ENCODE results near the gene IHH. TPM values are rescaled to one million over a fixed set of nuclear protein-coding genes. Genes with fewer than 3 reads are reported as not detected.

Gene IHH
- total RNA-seq, 1 donor from 2014 or later: not detected

DNA sequence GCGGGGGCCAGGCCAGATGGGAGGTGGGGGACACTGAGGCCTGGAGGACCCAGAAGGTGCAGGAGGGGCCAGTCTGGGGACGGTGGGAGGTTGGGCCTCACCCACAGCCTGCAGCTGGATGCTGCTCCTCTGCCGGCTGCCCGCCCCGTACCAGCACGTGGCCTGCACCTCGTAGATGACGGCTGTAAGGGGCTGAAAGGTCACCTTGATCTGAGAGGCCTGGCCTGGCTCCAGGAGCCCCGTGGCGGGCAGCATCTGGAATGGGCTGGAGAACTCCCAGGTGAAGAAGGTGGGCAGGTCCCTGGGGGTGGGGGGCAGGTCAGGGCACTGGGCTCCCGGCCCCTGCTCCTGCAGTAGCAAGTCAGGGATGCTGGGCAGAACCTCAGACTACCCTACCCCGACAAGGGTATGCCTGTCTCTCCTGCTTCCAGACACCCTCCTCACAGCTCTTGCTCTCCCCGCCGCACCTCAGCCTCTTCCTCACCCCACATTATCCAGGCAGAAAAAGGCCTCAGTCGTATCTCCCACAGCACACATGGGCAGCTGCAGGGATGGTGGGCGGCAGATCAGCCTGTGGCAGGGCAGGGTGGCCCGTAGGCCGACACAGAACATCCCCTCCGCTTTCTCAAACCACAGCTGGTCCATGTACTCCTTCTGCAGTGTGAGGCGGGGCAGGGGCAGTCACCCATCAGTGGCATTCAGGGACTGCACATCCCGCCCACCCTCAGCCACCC is 29.5 kb downstream of the IHH start:
- intact Hi-C loops (cut with micrococcal nuclease): no loop called here
- TF ChIP-seq, protein P1, sequence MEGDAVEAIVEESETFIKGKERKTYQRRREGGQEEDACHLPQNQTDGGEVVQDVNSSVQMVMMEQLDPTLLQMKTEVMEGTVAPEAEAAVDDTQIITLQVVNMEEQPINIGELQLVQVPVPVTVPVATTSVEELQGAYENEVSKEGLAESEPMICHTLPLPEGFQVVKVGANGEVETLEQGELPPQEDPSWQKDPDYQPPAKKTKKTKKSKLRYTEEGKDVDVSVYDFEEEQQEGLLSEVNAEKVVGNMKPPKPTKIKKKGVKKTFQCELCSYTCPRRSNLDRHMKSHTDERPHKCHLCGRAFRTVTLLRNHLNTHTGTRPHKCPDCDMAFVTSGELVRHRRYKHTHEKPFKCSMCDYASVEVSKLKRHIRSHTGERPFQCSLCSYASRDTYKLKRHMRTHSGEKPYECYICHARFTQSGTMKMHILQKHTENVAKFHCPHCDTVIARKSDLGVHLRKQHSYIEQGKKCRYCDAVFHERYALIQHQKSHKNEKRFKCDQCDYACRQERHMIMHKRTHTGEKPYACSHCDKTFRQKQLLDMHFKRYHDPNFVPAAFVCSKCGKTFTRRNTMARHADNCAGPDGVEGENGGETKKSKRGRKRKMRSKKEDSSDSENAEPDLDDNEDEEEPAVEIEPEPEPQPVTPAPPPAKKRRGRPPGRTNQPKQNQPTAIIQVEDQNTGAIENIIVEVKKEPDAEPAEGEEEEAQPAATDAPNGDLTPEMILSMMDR (IDR thresholded peaks at IDR 0.05; ENCODE audit: borderline replicate concordance): no peak
- Histone ChIP-seq H3K27me3 (ENCODE audit: low read depth) (peaks cover 92% of the 10 kb centered on the region), H3K36me3 (no peaks in the 10 kb centered on the region), H3K4me1 (no peaks in the 10 kb centered on the region), H3K9me3 (replicated peaks) (no peaks in the 10 kb centered on the region), H3K4me3 (no peak overlapping the region), H3K27ac (replicated peaks) (no peak overlapping the region)
- no peak for DNase-seq

DNA sequence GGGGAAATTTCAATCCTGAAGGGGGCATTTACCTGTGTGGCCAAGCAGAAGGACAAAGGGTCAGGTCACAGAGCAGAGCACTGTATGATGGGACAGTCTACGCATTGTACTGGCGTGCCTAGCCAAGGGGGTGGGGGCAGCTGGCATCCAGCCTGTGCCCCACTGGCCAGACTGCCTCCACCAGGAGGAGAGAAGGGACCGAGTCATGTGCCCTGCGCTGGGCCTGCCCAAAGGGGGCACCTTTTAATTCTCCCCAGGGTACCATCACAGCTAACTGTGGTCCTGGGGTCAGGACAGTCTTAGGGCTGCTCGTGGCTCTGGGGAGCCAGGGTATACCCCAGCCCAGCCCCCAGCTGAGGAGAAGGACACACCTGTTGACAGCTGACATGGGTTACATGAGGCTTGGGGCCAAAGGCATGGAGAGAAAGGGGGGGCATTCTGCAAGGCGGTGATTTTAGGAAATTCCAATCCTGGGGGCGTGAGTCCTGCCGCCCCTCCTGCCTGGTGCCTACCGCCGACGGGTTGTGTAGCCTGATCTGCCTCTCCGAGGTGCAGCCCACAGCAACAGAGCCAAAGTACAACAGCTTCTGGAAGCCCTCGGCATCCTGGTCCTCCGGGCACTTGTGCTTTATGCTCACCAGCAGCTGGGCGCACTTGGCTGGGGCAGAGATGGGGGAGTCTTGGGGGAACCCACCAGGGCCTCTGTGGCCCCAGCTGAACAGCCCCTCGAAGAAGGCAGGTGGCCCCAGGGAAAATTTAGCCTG is 30.4 kb downstream of the IHH start:
- H3K27me3 ChIP-seq (ENCODE audit: low read depth): peaks cover 91% of the 10 kb centered on the region
- H3K4me1 ChIP-seq: no peaks in the 10 kb centered on the region
- H3K9me3 ChIP-seq (replicated peaks): no peaks in the 10 kb centered on the region
- H3K27ac ChIP-seq (replicated peaks): no peak overlapping the region
- H3K4me3 ChIP-seq: no peak overlapping the region
- TF ChIP-seq, protein P1 (IDR thresholded peaks at IDR 0.05; ENCODE audit: borderline replicate concordance): no peak
- H3K36me3 ChIP-seq: no peaks in the 10 kb centered on the region
- intact Hi-C loops (cut with micrococcal nuclease): no loop called here
- no peak for DNase-seq

GRCh38 chr2:219029829-219030165 is 30.9 kb downstream of the IHH start:
- H3K27me3 ChIP-seq (ENCODE audit: low read depth): peaks cover 88% of the 10 kb centered on the region
- no peaks in the 10 kb centered on the region for H3K36me3 ChIP-seq
- intact Hi-C loops (cut with micrococcal nuclease): no loop called here
- no peak overlapping the region for H3K4me3 ChIP-seq
- DNase-seq: peak; percentile 70
- no peak overlapping the region for H3K27ac ChIP-seq (replicated peaks)
- TF ChIP-seq, protein P1 (IDR thresholded peaks at IDR 0.05; ENCODE audit: borderline replicate concordance): peak; percentile 97
- no peaks in the 10 kb centered on the region for H3K4me1 ChIP-seq
- H3K9me3 ChIP-seq (replicated peaks): no peaks in the 10 kb centered on the region

GRCh38 chr2:219028996-219029828 is 31.5 kb downstream of the IHH start:
- H3K27me3 ChIP-seq (ENCODE audit: low read depth): peaks cover 88% of the 10 kb centered on the region
- no peaks in the 10 kb centered on the region for H3K36me3 ChIP-seq
- H3K9me3 ChIP-seq (replicated peaks): no peaks in the 10 kb centered on the region
- TF ChIP-seq, protein P1 (IDR thresholded peaks at IDR 0.05; ENCODE audit: borderline replicate concordance): no peak
- H3K4me3 ChIP-seq: no peak overlapping the region
- H3K27ac ChIP-seq (replicated peaks): no peak overlapping the region
- H3K4me1 ChIP-seq: no peaks in the 10 kb centered on the region
- intact Hi-C loops (cut with micrococcal nuclease): no loop called here
- DNase-seq: no peak

GRCh38 chr2:219028141-219028540 is 32.6 kb downstream of the IHH start:
- no peak overlapping the region for H3K27ac ChIP-seq (replicated peaks)
- H3K36me3 ChIP-seq: no peaks in the 10 kb centered on the region
- H3K9me3 ChIP-seq (replicated peaks): no peaks in the 10 kb centered on the region
- no peaks in the 10 kb centered on the region for H3K4me1 ChIP-seq
- intact Hi-C loops (cut with micrococcal nuclease): no loop called here
- DNase-seq: no peak
- TF ChIP-seq, protein P1 (IDR thresholded peaks at IDR 0.05; ENCODE audit: borderline replicate concordance): no peak
- H3K27me3 ChIP-seq (ENCODE audit: low read depth): peaks cover 88% of the 10 kb centered on the region
- H3K4me3 ChIP-seq: no peak overlapping the region
